Activated T-cell treated with anti-CD3 and anti-CD28 coated beads for 48 hours (primary cell): Measurements from ENCODE around the gene POLE4.

ENCODE experiments used
- DNase-seq: peaks from one replicate; pipeline ENCODE4 v3.0.0-alpha.2; 2020; ENCODE audit warnings: low read depth

POLE4 gene

DNA sequence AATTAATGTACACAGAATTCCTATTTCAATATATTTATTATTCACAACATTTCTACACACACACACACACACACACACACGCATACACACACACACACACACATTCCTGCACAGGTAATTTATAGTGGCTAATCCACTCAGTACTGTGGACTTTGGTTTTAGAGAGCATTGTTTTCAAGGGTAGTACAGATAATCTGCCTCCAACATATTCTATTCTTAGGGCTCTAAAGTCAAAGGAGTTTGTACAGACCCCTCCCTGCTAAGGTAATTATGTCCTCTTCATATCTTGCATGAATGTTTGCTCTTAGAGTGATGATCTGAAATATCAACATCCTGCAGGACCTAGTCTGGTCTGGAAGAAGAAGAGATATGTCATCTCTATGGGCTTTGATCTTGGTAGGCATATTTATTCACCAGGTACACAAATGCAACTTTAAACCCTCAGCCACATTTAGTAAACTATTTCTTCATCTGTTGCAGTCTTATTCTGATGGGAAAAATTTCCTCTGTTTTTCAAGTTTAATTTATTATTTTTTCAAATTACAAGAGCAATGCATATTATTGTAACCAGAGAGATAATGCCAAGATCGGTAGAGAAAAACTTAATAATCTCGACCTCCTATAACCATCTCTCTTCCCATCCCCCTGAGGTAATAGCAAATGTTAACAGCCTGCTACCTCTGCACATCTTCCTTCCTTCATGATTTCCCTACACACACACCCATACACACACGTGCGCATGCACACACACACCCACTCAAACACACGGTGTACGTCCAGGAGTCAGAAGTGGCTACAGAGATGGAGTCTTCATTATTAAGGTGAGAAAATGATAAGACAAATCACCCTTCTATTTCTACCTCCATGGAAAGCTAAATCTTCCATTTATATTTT, 18.3 kb upstream of the POLE4 start:
- no peak for DNase-seq

- no peak for DNase-seq
Measured at GRCh38 chr2:74941284-74941683, 17.2 kb upstream of the POLE4 start.

DNA sequence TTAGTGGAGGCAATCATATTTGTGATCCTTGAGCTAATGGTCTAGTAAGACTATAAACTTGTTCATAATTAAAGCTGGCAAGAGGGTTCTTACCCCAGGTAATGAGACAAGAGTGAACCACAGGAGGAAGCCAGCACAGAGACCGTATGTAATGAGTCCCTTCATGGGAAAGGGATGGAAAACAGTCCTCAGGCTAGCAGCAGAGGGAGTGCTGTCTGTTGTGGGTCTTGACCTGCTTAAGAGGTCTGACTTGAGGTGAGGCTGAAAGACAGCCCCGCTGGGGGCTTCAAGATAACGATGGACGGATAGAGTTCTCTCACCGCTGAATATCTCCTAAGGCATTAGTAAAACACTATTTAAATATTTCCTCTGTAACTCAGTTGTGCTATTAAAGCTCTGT, 16.2 kb upstream of the POLE4 start:
- DNase-seq: no peak

- no peak for DNase-seq
Measured at GRCh38 chr2:74944987-74945787, 13.3 kb upstream of the POLE4 start.

DNA sequence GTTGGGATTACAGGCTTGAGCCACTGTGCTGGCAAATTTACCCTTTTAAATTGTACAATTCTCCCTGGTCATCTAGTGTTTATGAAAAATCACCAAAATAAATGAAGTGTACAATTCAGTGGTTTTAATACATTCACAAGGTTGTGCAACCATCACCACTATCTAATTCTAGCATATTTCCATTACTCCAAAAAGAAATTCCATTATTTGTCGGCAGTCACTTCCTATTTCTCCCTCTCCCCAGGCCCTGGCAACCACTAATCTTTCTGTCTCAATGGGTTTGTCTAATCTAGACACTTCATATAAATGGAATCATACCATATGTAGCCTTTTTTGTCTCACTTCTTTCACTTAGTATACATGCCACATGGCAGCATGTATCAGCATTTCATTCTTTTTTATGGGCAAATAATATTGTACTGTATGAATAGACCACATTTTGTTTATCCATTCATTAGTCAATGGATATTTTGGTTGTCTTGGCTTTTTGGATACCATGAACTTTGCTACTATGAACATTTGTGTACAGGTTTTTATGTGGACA, 12.6 kb upstream of the POLE4 start:
- no peak for DNase-seq

GRCh38 chr2:74947703-74948102, 10.7 kb upstream of the POLE4 start:
- DNase-seq: no peak

DNA sequence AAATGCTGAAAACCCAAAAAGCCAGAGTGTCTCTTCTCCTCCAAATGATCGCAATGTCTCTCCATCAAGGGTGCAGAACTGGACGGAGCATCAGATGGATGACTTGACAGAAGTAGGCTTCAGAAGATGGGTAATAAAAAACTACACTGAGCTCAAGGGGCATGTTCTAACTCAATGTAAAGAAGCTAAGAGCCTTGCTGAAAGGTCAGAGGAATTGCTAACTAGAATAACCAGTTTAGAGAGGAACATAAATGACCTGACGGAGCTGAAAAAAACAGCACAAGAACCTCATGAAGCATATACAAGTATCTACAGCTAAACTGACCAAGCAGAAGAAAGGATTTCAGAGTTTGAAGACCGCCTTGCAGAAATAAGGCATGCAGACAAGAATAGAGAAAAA, 9.7 kb upstream of the POLE4 start:
- DNase-seq: no peak

GRCh38 chr2:74951211-74951754, 7.2 kb upstream of the POLE4 start:
- DNase-seq: no peak

- no peak for DNase-seq
Measured at GRCh38 chr2:74952575-74952974, 5.9 kb upstream of the POLE4 start.

GRCh38 chr2:74953796-74954499, 4.5 kb upstream of the POLE4 start:
- DNase-seq: no peak

- DNase-seq: no peak
Measured at GRCh38 chr2:74954500-74954874, 4.0 kb upstream of the POLE4 start.

- no peak for DNase-seq
Measured at GRCh38 chr2:74957886-74958273, 563 bp upstream of the POLE4 start.

- no peak for DNase-seq
Measured at GRCh38 chr2:74959106-74959751, 786 bp downstream of the POLE4 start.

DNA sequence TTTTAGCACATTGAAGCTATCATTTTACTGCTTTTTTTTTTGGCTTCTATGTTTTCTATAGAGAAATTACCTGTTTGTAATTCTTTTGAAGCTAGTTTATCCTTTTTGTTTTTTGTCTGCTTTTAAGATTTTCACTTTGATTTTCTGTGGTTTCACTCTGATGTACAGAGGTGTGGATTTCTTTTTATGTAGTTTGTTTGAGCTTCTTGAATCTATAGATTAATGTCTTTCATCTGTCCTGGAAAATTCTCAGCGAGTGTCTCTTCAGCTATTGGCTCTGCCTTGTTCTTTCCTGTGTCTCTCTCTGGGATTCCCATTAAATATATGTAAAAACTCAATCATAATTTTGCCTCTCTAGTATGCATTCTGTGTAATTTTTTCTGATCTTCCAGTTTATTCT, 8.4 kb downstream of the POLE4 start:
- DNase-seq: no peak

- no peak for DNase-seq
Measured at GRCh38 chr2:74975016-74975415, 16.6 kb downstream of the POLE4 start.

- no peak for DNase-seq
Measured at GRCh38 chr2:74979844-74980243, 21.4 kb downstream of the POLE4 start.

GRCh38 chr2:74982577-74982976, 24.1 kb downstream of the POLE4 start:
- DNase-seq: no peak

- DNase-seq: no peak
Measured at GRCh38 chr2:74983631-74984392, 25.4 kb downstream of the POLE4 start.

DNA sequence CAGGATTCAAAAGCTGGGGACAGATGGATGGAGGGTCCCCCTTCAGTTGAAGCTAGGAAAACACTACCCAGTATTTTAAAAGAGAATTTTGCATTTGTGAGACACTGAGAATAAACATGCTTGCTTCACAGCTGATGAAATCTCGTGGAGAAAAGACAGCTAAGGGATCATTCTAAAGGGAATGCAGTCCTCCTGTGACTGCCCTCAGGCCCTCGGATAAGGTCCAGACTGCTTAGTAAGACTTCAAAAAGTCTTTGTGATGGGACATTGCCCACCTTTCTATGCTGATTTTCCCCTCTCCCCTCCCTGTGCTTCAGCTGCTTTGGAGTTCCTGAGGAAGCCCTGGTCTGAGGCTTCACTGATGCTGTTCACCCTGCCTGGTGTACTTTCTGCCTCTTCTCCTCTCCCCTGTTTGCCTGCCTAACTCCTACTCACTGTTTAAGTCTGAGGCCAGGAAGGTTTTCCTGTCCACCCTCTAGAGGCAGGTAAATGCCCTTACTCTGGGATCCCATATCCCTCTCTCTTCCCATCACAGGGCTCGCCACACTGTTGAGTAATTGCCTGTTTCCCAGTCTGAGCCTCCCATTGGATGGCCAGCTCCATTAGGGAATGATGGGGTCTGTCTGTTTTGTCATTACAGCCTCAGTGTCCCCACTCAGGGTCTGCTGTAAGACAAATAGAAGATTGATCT, 26.6 kb downstream of the POLE4 start:
- no peak for DNase-seq

DNA sequence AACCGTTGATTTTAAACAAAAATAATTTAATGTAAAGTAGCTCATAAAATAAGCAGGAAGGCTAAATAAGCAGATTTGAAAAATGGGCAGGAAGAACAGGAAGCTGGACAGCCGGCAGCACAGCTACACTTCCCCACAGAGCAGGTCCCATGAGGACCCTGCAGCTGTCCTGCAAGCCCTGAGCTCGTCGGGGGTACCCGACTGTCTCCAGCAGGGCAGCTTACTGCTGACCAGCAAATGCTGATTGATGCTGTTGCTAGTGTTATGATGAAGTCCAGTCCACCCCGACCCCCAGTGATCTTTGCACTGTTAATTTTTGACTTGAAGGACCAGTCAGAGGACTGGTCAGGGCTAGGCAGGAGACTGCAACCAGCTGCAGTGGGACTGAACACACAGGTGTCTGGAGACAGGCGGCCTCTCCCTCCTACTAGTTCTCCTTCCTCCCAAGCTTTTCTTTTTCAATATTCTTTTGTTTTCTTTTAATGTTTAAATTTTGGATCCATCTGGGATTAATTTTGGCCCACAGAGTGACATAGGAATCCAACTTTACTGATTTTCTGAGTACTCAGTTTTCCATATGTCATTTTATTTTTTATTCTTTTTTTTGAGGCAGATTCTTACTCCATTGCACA, 27.7 kb downstream of the POLE4 start:
- no peak for DNase-seq
